ENCODE data around the gene GARIN5B. TPM values are rescaled to one million over a fixed set of nuclear protein-coding genes. Genes with fewer than 3 reads are reported as not detected.

GARIN5B gene
- total and polyA plus RNA-seq, 12 donors: not detected

DNA sequence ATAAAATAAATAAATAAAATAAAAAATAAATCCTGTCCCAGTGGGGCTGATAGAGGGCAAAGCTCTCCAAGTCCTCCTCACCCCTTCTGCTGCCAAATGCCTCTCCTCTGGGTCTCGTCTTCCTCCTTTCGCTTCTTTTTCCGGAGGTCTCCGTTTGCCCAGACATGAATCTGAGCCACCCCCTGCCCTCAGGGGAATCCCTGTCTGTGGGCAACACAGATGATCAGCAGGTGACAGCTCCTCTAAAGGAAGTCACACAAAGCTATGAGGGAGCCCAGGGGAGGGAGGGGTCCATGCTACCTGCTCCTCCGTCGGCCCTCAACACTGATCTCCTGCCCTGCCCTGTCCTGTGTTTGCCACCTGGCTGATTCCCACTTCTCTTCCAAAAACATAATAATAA lies 38.4 kb downstream of the GARIN5B start:
- peak overlapping the region in 2 of 10 donors; percentile 48 to 89 for H3K27ac ChIP-seq

DNA sequence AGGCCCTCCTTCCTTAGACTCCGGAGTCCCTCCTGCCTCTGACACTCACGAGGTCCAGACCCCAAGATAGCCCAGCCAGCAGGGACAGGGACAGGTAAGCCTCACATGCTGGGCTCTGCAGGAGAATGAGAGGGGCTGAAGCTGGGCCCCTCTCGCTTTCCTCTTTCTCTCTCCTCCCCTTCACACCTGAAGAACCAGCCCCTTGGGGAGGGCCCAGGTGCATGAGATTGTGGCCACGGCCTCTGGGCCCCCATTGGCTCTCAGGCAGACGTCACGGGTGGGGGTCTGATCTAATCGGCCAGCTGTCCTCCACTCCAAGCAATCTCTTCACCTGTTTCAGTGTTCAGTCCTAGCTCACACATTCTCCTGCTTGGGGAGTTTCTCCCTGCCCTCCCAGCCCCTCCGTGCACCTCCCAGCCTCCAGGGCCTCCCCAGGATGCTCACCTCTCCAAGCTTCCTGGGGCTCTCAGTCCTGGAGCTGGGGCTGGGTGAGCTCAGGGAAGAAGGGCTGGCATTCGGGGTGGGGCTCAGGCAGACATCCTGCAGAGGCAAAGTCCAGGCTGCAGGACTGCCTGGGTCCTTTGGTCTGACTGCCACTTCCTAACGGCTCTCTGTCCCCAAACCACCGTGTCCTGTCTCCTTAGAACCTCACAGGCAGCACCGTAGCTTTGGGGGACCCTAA lies 40.7 kb downstream of the GARIN5B start:
- WGBS, 2 donors: 58% methylated on average over 12 of the region's 12 CpGs
- no peak for DNase-seq
- intact Hi-C loops (cut with DNase I): loop anchor here in 1 of 10 donors (5.0 kb wide), 1 partner anchor 40 kb away; the partner anchor contains the start of gene GARIN5B
- Histone ChIP-seq H3K9me3 (no peaks in the 10 kb centered on the region), H3K27me3 (peaks cover 0 to 18% (median 0%) of the 10 kb centered on the region in 7 donors), H3K36me3 (peaks cover 0 to 8% (median 0%) of the 10 kb centered on the region in 9 donors), H3K27ac (peak overlapping the region in 1 of 10 donors; percentile 52), H3K4me1 (peaks cover 0 to 11% (median 0%) of the 10 kb centered on the region in 9 donors), H3K4me3 (peak overlapping the region in 1 of 10 donors; percentile 37)
- TF ChIP-seq, protein P1, sequence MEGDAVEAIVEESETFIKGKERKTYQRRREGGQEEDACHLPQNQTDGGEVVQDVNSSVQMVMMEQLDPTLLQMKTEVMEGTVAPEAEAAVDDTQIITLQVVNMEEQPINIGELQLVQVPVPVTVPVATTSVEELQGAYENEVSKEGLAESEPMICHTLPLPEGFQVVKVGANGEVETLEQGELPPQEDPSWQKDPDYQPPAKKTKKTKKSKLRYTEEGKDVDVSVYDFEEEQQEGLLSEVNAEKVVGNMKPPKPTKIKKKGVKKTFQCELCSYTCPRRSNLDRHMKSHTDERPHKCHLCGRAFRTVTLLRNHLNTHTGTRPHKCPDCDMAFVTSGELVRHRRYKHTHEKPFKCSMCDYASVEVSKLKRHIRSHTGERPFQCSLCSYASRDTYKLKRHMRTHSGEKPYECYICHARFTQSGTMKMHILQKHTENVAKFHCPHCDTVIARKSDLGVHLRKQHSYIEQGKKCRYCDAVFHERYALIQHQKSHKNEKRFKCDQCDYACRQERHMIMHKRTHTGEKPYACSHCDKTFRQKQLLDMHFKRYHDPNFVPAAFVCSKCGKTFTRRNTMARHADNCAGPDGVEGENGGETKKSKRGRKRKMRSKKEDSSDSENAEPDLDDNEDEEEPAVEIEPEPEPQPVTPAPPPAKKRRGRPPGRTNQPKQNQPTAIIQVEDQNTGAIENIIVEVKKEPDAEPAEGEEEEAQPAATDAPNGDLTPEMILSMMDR (IDR thresholded peaks at IDR 0.05): no peak
- no peak for ATAC-seq

More for the DNA sequence above, 38.4 kb downstream of the GARIN5B start:
- intact Hi-C loops (cut with DNase I): loop anchor here in 1 of 10 donors (5.0 kb wide), 1 partner anchor 38 kb away; the partner anchor contains the start of gene GARIN5B
- TF ChIP-seq, protein P1 (IDR thresholded peaks at IDR 0.05): no peak
- H3K4me1 ChIP-seq: peaks cover 0 to 17% (median 0%) of the 10 kb centered on the region in 9 donors
- H3K27me3 ChIP-seq: peaks cover 0 to 14% (median 4%) of the 10 kb centered on the region in 7 donors
- H3K4me3 ChIP-seq: peak overlapping the region in 1 of 10 donors; percentile 45
- H3K36me3 ChIP-seq: peaks cover 0 to 5% (median 0%) of the 10 kb centered on the region in 9 donors
- H3K9me3 ChIP-seq: no peaks in the 10 kb centered on the region
- WGBS, 2 donors: 80 to 85% methylated on average over 6 of the region's 6 CpGs
- DNase-seq: no peak
- no peak for ATAC-seq

DNA sequence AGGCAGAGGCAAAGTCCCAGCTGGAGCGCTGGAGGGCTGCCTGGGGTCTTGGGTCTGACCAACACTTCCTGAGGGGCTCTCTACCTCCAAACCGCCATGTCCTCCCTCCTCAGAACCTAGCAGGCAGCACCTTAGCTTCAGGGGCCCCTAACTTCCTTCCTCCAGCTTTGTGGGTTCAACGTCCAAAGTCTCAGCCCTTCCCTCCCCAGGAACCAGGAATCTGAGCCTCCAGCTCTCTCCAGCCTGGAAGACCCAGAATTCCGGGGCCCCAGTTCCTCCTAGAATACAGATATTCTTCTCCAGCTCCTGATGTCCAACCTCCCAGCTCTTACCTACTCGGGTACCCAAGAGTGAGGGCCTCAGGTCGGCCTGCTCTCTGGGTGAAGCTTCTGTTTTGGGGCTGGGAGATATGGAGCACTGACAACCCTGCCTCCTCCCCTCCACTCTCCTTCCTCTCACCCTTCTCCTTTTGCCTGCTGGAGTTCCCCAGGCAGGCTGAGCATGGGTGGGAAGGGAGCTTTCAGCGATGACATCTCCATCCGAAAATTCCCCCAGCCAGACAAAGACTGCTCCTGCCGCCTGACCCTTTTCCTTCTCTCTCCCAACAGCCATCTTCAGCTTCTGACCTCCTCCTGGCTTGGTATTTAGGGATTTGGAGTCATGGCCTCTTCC lies 41.5 kb downstream of the GARIN5B start:
- H3K4me1 ChIP-seq: peaks cover 0 to 9% (median 0%) of the 10 kb centered on the region in 9 donors
- H3K9me3 ChIP-seq: no peaks in the 10 kb centered on the region
- WGBS, 2 donors: 70 to 78% methylated on average over 9 of the region's 9 CpGs
- peaks cover 0 to 15% (median 0%) of the 10 kb centered on the region in 9 donors for H3K36me3 ChIP-seq
- H3K27me3 ChIP-seq: peaks cover 0 to 18% (median 0%) of the 10 kb centered on the region in 7 donors
- TF ChIP-seq, protein P1 (IDR thresholded peaks at IDR 0.05): no peak
- no peak overlapping the region for H3K27ac ChIP-seq
- ATAC-seq (no peak), DNase-seq (no peak)
- intact Hi-C loops (cut with DNase I): loop anchor here in 1 of 10 donors (5.0 kb wide), 1 partner anchor 41 kb away; the partner anchor contains the start of gene GARIN5B
- peak overlapping the region in 1 of 10 donors; percentile 37 for H3K4me3 ChIP-seq

DNA sequence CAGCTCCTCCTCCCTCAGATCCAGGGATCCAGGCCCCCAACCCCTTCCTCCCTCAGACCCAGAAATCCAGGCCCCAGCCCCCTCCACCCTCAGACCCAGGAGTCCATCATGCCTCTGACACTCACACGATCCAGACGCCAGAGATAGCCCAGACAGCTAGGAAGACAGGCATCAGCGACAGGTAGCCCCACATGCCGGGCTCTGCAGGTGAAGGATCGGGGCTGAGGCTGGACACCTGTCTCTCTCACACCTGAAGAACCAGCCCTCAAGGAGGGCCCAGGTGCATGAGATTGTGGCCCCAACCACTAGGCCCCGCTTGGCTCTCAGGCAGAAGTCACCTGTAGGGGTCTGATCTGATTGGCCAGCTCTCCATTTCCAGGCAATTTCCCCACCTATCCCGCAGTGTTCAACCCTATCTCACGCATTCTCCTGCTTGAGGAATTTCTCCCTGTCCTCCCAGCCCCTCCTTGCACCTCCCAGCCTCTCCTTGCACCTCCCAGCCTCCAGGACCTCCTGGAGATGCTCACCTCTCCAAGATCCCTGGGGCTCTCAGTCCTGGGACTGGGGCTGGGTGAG lies 42.1 kb downstream of the GARIN5B start:
- WGBS, 2 donors: 75 to 86% methylated on average over 8 of the region's 8 CpGs
- no peak overlapping the region for H3K27ac ChIP-seq
- intact Hi-C loops (cut with DNase I): loop anchor here in 1 of 10 donors (5.0 kb wide), 1 partner anchor 41 kb away; the partner anchor contains the start of gene GARIN5B
- peaks cover 0 to 22% (median 0%) of the 10 kb centered on the region in 9 donors for H3K36me3 ChIP-seq
- TF ChIP-seq, protein P1 (IDR thresholded peaks at IDR 0.05): no peak
- DNase-seq (no peak), ATAC-seq (no peak)
- H3K9me3 ChIP-seq: no peaks in the 10 kb centered on the region
- no peak overlapping the region for H3K4me3 ChIP-seq
- peaks cover 0 to 18% (median 0%) of the 10 kb centered on the region in 7 donors for H3K27me3 ChIP-seq
- peaks cover 0 to 9% (median 0%) of the 10 kb centered on the region in 9 donors for H3K4me1 ChIP-seq

Measured in heart right ventricle (tissue), 16 donors.